Ishikawa (cell line): ENCODE data around the gene MSX2.

ENCODE experiments used
- CEBPB ChIP-seq: IDR thresholded peaks from 2 replicates; pipeline ENCODE4 v1.6.1; 2012
- CREB1 ChIP-seq: IDR thresholded peaks from 2 replicates; pipeline ENCODE4 v1.6.1; 2012; ENCODE audit warnings: low read depth
- EGR1 ChIP-seq: IDR thresholded peaks from 2 replicates; pipeline ENCODE4 v1.6.1; 2012
- EP300 ChIP-seq: IDR thresholded peaks from 2 replicates; pipeline ENCODE4 v1.6.1; 2012; ENCODE audit warnings: borderline replicate concordance
- FOXM1 ChIP-seq: IDR thresholded peaks from 2 replicates; pipeline ENCODE4 v1.6.1; 2012; ENCODE audit warnings: low read depth, borderline replicate concordance
- MAX ChIP-seq: IDR thresholded peaks from 2 replicates; pipeline ENCODE4 v1.6.1; 2012
- NFIC ChIP-seq: IDR thresholded peaks from 2 replicates; pipeline ENCODE4 v1.6.1; 2012
- RAD21 ChIP-seq: IDR thresholded peaks from 2 replicates; pipeline ENCODE4 v1.6.1; 2012; ENCODE audit warnings: low read depth
- REST ChIP-seq: IDR thresholded peaks from 2 replicates; pipeline ENCODE4 v1.6.1; 2012; ENCODE audit warnings: low read depth, mild to moderate bottlenecking
- TAF1 ChIP-seq: IDR thresholded peaks from 2 replicates; pipeline ENCODE4 v1.6.1; 2012; ENCODE audit warnings: low read depth, mild to moderate bottlenecking
- TCF12 ChIP-seq: IDR thresholded peaks from 2 replicates; pipeline ENCODE4 v1.6.1; 2012; ENCODE audit warnings: low read depth
- TEAD4 ChIP-seq: IDR thresholded peaks from 2 replicates; pipeline ENCODE4 v1.6.1; 2012
- USF1 ChIP-seq: IDR thresholded peaks from 2 replicates; pipeline ENCODE4 v1.6.1; 2012
- YY1 ChIP-seq: IDR thresholded peaks from 2 replicates; pipeline ENCODE4 v1.6.1; 2012; ENCODE audit warnings: low read depth
- ZBTB7A ChIP-seq: IDR thresholded peaks from 2 replicates; pipeline ENCODE4 v1.6.1; 2012; ENCODE audit warnings: low read depth

MSX2 gene

GRCh38 chr5:174715804-174716203 lies 8.6 kb upstream of the MSX2 start:
- TF ChIP-seq YY1 (no peak), USF1 (no peak), REST (no peak), EP300 (no peak), CREB1 (no peak), RAD21 (no peak), NFIC (no peak), TCF12 (no peak), TEAD4 (no peak)

GRCh38 chr5:174717826-174718455 lies 6.4 kb upstream of the MSX2 start:
- TF ChIP-seq TAF1 = no peak
- no peak for TF ChIP-seq EGR1
- TF ChIP-seq CREB1 = no peak
- TF ChIP-seq TEAD4 = no peak
- TF ChIP-seq ZBTB7A = no peak
- TF ChIP-seq FOXM1 = no peak
- no peak for TF ChIP-seq USF1
- TF ChIP-seq TCF12 = no peak
- TF ChIP-seq RAD21 = no peak

- TF ChIP-seq YY1 = no peak
- no peak for TF ChIP-seq USF1
- no peak for TF ChIP-seq EGR1
- TF ChIP-seq EP300 = no peak
- no peak for TF ChIP-seq TCF12
These were observed 5.3 kb upstream of the MSX2 start for GRCh38 chr5:174718880-174719610.

- no peak for TF ChIP-seq USF1
These were observed 4.4 kb upstream of the MSX2 start for GRCh38 chr5:174719793-174720611.

GRCh38 chr5:174720612-174721529 lies 3.5 kb upstream of the MSX2 start:
- TF ChIP-seq REST (no peak), YY1 (no peak), TAF1 (no peak), NFIC (no peak), TCF12 (no peak), CREB1 (no peak), CEBPB (no peak), RAD21 (no peak), USF1 (no peak), MAX (no peak), ZBTB7A (no peak), EP300 (no peak), TEAD4 (no peak), FOXM1 (no peak), EGR1 (no peak)
